GM12874 (cell line): ENCODE measurements around the gene BTBD19.

Source experiments
- TF ChIP-seq, protein P1 (sequence below): IDR thresholded peaks from 2 replicates; pipeline ENCODE4 v1.5.1; 2011; ENCODE audit warnings: low read depth, mild to moderate bottlenecking, control low read depth, low read length, moderate library complexity; ENCODE audit not compliant: insufficient read depth

BTBD19 gene

DNA sequence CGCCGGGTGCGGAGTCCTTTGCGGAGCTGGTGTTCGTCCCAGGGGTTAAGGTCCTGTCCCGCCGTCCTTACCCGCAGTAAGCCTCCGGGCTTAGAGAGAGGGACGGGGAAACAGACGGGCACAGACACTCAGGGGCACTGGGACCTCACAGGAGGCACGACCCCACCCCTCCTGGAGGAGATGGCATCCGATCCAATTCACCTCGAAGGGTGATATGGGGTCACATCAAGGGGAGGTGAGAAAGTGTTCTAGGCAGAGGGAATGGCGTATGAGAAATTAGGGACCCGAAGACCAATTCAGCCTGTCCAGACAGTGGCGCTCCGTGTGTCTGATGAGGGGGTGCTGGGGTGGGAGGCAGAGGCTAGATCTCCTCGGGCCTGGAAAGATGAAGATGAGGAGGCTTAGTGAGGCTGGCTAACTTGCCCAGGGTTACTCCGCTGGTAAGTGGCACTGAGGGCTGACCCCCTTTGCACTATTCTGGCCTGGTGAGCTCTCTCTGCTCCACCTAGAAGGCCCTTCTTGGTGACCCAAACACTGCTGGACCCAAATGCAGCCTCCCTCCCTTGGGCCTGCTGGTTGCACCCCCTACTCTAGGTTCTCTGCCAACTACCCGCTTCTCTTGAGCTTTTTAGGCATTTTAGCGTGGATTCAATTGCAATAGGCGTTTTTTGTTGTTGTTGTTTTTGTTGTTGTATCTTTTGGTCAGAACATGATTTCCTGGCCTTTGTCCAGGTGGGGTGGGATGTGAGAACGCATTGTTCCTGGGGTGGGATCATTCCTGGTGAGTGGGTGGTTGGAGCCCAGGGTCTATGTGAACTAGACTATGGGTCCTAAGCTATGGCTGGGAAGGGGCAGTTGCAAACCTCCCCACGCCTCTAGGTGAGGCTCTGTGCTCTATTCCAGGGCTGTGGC lies 12.3 kb downstream of the BTBD19 start:
- TF ChIP-seq, protein P1, sequence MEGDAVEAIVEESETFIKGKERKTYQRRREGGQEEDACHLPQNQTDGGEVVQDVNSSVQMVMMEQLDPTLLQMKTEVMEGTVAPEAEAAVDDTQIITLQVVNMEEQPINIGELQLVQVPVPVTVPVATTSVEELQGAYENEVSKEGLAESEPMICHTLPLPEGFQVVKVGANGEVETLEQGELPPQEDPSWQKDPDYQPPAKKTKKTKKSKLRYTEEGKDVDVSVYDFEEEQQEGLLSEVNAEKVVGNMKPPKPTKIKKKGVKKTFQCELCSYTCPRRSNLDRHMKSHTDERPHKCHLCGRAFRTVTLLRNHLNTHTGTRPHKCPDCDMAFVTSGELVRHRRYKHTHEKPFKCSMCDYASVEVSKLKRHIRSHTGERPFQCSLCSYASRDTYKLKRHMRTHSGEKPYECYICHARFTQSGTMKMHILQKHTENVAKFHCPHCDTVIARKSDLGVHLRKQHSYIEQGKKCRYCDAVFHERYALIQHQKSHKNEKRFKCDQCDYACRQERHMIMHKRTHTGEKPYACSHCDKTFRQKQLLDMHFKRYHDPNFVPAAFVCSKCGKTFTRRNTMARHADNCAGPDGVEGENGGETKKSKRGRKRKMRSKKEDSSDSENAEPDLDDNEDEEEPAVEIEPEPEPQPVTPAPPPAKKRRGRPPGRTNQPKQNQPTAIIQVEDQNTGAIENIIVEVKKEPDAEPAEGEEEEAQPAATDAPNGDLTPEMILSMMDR = no peak

DNA sequence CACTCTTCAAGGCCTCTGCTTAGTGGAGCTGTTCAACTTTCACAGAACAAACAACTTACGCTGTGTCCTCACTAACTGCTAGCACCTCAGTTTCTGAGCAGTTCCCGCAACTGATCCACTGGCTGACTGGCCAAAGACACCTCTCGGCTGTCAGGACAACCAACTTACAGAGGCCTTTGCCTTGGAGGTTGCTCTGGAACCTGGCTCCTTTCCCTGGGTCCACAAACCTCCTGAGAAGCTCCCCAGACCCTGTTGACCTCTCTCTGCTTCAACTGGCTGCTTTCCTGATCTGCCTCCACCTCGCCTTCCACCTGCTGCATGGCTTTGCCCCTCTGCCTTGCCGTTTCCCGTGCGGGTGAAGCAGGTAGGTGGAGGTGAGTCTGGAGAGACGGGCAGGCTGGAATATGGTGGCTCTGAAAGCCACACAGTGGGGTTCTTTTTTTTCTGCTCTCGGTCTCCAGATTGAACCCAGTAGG lies 13.0 kb downstream of the BTBD19 start:
- TF ChIP-seq, protein P1 = no peak

DNA sequence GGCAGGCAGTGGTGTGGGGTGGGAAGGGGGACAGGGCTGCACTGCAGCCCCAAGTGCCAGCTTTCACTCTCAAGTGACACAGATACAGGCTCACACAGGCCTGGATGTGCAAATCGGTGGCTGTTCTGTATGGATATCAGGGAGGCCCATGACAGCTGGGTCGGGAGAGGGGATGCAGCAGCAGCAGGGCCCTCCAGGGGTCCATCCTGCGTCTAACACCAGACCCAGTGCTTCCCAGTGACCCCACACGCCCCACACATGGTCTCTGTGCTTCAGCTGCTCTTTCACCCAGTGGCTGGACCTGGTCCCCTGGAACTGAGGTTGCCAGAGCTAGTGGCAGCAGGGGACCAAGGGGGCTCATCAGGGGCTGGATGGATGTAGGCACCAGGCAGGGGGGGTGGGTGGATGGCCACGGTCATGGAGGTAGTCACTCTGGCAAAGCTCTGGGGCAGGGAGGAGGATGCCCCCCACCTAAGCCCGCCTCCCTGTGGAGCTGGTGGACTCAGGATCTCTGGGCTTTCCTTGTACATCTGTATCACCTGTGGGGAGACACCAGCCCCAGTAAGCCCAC lies 13.9 kb downstream of the BTBD19 start:
- TF ChIP-seq, protein P1 = no peak

DNA sequence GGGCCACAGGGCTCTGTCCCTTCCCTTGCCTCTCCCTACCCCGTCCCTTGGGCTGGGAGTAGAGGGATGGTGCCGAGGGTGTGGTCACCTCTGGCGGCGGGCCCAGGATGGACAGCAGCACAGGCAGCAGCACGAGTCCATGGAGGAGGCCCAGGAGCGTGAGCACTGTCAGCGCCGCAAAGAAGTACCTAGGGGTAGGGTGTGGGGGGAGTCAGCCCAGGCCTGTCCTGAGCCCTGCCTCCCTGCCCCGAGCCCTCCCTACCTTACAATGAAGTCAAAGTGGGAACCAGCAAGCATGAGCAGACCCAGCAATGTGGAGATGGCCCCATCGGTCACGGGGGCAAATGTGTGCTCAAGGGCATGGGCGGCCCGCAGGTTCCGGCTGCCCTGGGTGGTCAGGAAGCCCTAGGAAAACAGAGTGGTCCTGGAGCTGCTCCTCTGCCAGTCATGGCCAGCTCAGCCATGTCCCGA lies 14.7 kb downstream of the BTBD19 start:
- TF ChIP-seq, protein P1 = no peak

DNA sequence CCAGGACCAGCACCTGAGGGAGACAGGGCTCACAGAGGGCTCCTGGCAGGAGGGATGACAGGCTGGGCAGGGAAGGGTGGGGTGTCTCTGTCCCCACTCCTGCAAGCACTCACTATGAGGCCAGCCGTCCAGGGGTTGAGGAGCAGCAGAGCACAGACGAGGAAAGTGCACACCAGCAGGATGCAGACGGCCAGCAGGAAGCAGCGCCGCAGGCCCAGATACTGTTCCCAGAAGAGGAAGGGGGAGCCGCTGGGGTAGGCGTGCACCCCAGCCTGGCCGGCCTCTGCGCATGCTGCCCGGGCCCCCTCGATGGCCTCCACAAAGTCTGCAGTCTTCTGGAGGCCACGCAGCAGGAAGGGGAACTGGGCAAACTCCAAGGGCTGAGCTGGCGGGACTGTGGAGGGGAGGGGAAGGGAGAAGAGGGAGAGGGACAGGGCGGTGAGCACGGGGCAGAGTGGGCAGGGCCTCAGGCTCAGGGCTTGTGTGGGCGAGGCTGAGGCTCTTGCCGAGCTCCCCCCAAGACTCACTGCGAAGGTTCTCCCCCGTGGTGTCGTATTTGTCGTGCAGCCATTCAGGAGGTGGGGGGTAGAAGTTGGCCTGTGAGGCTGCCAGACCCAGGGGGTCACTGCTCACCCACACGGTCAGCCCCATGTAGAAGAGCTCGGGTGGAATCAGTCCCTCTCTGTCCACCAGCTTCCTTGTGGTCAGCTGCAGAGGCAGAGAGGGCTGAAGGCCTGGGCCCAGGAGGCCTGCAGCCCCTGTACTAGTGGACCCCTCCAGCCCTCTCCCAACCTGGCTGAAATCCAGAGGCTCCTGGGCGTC lies 18.3 kb downstream of the BTBD19 start:
- TF ChIP-seq, protein P1 = no peak

DNA sequence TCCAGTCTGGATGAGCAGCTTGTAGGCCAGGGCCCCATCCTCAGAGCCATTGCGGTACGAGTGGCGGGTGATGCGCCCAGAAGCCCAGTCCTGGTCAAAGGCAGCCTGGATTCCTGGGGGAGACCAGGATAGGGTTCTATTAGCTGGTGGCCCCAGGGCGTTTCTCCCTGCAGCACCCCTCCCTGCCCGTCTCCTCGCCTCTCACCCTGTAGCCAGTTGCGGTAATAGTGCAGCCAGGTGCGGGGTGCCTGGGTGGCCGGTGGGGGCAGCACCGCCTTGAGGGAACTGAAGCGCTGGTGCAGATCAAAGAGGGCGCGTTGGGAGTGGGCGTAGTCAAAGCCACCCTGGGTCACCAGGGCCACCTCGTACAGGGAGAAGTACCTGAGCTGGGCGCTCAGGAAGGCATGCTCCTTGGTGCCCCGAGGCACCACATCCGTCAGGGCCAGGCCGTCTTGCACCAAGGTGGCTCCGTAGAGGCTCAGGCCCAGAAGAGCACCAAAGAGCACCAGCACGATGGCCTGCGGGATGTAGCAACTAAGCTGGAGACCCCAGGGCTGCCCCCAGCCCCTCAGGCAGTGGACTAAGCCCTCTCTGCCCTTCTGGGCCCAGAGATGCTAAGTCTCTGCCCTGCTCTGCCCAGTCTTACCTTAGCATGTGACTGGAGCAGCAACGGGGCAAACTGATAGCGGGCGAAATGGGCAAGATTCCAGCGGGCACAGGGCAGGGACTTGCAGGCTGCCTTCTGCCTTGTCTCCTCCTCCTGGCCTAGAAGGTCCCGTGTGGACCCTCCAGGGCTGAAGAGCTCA lies 19.1 kb downstream of the BTBD19 start:
- TF ChIP-seq, protein P1 = 0 out of 2 replicates have a peak, but pooled peaks have one; percentile 14
